Measurements from ENCODE around the gene CALHM2.
A peak's percentile ranks its signal among the peaks of the same experiment; 100 is the strongest.
"Not testable (repeated sequence)": the region's sequence is repeated elsewhere in the genome, so short reads cannot be mapped to it uniquely, and the experiment has no call there.

The CALHM2 gene

GRCh38 chr10:103448746-103449145, 3.4 kb downstream of the CALHM2 start:
- DNase-seq, result no peak

DNA sequence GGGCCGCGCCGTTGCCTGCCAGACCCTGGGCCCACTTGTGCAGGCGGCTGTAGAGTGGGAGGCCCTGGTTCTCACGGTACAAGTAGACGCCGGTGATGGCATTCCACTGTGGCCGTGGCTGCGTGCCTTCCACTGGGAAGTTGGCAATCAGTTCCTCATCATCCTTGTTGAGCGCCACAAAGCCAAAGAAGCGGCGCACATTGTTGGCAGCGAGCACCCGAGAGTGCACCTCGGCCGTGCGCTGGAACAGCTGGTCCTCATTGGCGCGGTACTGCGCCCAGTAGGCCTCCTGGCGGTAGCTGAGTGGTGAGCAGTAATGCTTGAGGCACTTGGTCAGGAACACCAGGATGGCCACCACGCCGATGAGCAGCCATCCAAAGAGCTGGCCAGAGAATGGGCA, 5.0 kb downstream of the CALHM2 start:
- DNase-seq, result no peak

DNA sequence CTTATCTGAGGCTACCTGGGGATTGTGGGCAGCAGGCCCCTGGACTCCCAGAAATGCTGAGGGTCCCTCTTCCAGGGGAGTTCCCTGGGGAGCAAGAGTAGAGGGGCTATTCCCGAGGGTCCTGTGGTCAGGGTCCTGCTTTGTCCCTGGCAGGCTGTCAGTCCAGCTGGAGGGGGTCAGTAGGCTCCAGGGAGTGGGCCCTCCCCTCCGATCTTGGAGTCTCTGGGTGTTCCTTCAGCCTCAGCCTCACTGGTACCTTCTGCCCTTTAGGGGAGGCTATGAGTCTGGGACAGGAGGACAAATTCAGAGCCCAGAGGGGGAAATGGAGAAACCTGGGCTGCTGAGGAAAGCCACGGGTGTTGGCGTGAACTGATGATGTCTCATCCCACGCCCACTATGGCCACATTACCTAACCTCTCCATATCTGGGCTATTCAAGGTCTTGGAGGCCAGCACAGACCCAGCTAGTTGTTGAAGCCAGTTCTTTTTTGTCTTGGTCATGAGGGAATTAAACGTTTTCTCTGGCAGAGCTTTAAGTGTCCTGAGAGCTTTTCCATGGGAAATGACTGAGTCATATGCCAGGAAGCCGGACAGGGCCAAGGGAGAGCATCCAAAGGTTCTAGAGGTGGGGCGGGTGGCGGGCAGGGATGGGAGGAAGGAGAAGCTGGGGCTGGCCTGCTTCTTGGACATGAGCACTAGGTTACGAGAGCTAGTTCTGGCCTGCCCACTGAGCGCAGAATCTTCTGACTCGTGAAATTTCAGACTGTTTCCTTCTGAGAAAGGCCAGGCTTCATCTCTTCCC, 6.2 kb downstream of the CALHM2 start:
- DNase-seq, result no peak

- no peak for DNase-seq
Observed at GRCh38 chr10:103445366-103445765, 6.8 kb downstream of the CALHM2 start.

GRCh38 chr10:103444478-103444877, 7.7 kb downstream of the CALHM2 start:
- no peak for DNase-seq

- DNase-seq, result no peak
Observed at GRCh38 chr10:103443475-103444185, 8.5 kb downstream of the CALHM2 start.

GRCh38 chr10:103442031-103442461, 10.1 kb downstream of the CALHM2 start:
- no peak for DNase-seq

DNA sequence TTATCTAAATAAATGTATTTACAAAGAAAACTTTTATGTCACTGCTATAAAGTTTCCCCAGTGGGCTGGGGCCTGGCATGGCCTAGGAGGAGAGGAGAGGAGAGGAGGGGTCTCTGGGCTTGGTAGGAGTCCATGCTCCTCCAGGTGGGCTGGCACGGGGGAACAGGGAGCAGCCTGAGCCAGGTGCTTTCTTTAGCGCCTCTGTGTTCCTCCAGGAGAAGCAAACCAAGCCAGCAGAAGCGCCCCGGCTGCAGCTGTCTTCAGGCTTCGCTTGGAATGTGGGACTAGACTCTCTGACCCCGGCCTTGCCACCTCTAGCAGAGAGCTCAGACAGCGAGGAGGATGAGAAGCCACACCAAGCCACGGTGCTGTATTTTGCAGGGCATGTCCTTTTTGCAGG, 10.6 kb downstream of the CALHM2 start:
- no peak for DNase-seq

DNA sequence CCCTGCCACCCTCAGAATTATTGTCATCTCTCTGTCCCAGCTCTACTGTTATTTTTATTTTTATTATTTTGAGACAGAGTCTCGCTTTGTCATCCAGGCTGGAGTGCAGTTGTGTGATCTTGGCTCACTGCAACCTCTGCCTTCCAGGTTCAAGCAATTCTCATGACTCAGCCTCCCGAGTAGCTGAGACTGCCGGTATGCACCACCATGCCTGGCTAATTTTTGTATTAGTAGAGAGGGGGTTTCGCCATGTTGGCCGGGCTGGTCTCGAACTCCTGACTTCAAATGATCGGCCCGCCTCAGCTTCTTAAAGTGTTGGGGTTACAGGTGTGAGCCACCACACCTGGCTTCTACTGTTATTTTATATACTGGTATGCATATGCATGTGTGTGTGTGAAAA, 11.0 kb downstream of the CALHM2 start:
- no peak for DNase-seq

- DNase-seq, result no peak
Observed at GRCh38 chr10:103440416-103440815, 11.8 kb downstream of the CALHM2 start.

DNA sequence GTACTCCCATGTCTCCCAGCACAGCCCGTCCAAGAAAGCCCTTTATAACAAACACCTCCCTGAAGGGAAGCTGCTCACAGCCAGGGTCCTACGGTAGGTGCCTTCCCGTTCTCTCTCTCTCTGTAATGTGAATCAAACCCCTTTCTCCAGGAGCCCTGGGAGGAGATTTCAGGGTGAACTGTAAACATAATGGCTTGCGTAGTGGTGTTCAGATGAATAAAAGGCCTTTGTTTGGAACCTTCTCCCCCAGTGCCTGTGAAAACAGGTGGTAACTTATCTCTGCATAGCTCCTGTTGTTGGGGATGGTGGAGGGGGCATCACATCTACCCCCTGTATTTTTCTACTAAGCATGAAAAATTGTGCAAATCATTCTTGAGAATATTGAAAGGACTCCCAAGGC, 12.4 kb downstream of the CALHM2 start:
- DNase-seq, result no peak

DNA sequence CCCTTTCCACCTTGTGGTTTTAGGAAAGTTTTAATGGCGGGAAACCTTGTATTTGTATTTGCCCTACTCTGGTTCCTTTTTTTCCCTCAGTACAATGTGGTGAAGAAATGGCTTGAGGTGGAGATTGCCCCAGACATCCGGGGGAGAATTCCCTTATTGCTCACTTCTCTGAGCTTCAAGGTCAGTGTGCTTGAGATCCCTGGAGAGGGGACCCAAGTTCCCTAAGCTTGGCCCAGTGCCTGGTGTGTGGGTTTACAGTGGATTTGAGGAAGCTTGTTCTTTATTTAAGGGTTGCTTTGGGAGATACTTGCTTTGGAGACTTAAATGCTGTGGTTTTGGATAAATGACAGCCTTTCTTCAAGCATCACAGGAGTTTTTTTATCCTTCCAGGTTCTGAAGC, 18.3 kb downstream of the CALHM2 start:
- DNase-seq, result no peak

DNA sequence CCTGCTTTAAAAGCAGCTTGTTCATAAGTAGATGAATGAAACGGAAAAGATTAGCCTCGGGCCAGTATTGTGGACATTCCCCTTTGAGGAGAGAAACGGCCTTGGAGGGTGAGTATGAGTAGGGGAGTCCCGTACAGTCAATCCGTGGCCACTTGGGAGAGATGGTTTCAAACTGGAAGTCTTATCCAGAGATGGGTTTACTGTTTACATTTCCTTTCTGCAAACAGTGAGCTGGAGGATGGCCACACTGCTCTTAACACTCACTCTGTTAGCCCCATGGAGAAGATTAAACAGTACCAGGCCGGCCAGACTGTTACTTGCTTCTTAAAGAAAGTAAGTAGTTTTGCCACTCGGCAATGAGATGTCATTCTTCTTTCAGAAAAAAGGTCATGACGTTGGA, 20.3 kb downstream of the CALHM2 start:
- DNase-seq, result no peak

DNA sequence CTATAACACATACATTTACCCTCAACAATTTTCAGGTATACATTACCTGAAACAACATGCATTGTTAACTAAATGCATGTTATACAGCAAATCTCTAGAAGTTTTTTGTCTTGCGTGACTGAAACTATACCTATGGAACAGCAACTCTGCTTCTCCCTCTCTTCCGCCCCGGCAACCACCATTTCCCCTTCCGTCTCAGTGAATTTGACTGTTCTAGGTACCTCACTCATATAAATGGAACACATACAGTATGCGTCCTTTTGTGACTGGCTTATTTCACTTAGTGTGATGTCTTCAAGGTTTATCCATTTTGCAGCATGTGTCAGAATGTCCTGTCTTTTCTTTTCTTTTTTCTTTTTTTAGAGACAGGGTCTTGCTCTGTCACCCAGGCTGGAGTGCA, 22.5 kb downstream of the CALHM2 start:
- DNase-seq, result no peak

GRCh38 chr10:103428989-103429643, 23.1 kb downstream of the CALHM2 start:
- DNase-seq, result no peak

DNA sequence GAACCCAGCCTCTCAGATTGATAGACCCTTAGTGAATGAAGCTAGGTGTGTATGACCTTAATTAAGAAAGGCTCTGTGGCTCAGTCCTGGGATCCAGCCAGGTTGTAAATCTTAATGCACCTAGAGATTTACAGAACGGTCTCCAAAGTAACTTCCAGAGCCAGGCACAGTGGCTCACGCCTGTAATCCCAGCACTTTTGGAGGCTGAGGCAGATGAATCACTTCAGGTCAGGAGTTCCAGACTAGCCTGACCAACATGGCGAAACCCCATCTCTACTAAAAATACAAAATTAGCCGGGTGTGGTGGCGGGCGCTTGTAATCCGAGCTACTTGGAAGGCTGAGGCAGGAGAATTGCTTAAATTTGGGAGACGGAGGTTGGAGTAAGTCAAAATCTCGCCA, 24.3 kb downstream of the CALHM2 start:
- no peak for DNase-seq

DNA sequence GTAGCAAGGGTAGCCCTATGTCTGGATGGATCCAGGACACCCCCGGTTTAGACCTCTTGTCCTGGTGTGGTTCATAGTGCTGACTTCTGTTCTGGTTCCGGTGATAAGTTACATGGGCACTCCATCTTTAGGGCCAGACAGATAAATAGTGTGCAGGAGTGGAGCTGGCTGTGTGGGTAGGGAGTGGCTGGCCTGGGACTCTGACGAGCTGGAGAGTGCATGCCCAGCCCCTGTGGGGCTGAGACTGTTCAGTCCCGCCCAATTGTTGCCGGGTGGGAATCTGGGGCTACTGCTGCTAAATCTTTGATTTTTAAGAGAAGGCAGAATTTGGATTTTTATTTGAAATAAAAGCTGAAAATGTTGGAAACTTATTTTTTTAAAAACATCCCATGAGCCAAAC, 28.4 kb downstream of the CALHM2 start:
- DNase-seq, result no peak

DNA sequence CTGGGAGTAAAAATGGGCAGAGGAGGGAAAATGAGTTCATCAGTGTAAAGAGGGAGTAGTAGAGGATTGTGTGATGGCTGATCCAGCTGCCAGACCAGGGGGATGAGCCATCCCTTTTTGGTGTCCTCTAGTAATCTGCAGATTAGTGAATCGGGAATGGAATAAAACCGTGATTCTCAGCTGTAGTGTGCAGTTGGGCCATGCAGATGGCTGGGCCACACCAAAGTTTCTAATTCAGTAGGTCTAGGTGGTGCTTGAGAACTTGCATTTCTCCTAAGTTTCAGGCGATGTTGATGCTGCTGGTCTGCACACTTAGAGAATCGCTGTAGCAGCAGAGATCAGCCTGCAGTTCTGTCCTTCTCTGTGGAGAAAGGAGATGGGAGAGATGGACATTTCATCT, 33.1 kb downstream of the CALHM2 start:
- DNase-seq, result no peak

- DNase-seq, result no peak
Observed at GRCh38 chr10:103417601-103418000, 34.6 kb downstream of the CALHM2 start.

GRCh38 chr10:103417148-103417469, 35.1 kb downstream of the CALHM2 start:
- not testable (repeated sequence) for DNase-seq

GRCh38 chr10:103416436-103417147, 35.6 kb downstream of the CALHM2 start:
- peak; percentile 54 to 69 for DNase-seq

GRCh38 chr10:103415581-103415980, 36.6 kb downstream of the CALHM2 start:
- DNase-seq, result no peak

DNA sequence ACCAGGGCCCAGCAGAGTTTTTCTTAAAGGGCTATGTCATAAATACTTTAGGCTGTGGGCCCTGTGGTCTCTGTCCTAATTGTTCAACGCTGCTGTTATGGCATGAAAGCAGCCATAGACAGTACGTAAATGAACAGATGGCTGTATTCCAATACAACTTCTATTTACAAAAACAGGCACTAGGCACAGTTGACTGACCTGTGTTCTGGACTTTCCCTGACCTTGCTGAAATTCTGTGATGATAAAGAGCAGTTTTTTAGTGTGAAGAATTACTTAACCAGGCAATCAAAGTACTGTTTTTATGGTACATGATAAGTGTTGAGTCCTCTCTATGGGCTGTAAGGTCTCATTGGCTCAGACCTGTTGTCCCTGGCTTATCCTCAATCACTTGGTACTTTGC, 38.6 kb downstream of the CALHM2 start:
- no peak for DNase-seq
